HepG2 (cell line): ENCODE results near the gene ZBTB17. TPM values are rescaled to one million over a fixed set of nuclear protein-coding genes. Genes with fewer than 3 reads are reported as not detected.
A peak's percentile ranks its signal among the peaks of the same experiment; 100 is the strongest.

Experiments used
- CBX5 ChIP-seq: sonication (generic); formaldehyde crosslinking; IDR thresholded peaks from 2 replicates; pipeline ENCODE4 v1.4.0; 2020; ENCODE audit warnings: missing genetic modification reagents, borderline replicate concordance
- HNRNPLL ChIP-seq: fragments of 200-400 bp; formaldehyde crosslinking; IDR thresholded peaks from 2 replicates; pipeline ENCODE4 v1.6.1; 2017; ENCODE audit warnings: mild to moderate bottlenecking, low read depth, low read length; ENCODE audit not compliant: poor library complexity, severe bottlenecking
- HOXA3 ChIP-seq: sonication (generic); formaldehyde crosslinking; IDR thresholded peaks from 2 replicates; pipeline ENCODE4 v1.5.0; 2020; ENCODE audit warnings: missing genetic modification reagents
- HOXA9 ChIP-seq: sonication (generic); formaldehyde crosslinking; IDR thresholded peaks from 2 replicates; pipeline ENCODE4 v1.8.1; 2022; ENCODE audit warnings: missing genetic modification reagents, mild to moderate bottlenecking, moderate library complexity, borderline replicate concordance
- KDM2A ChIP-seq: sonication (generic); formaldehyde crosslinking; IDR thresholded peaks from 2 replicates; pipeline ENCODE4 v1.4.0; 2020; ENCODE audit warnings: low read depth, missing genetic modification reagents, borderline replicate concordance
- MXD4 ChIP-seq: IDR thresholded peaks from 2 replicates; pipeline ENCODE4 v1.6.1; 2016; ENCODE audit warnings: mild to moderate bottlenecking, missing biosample characterization, missing genetic modification reagents
- PHF20 ChIP-seq: sonication (generic); formaldehyde crosslinking; IDR thresholded peaks from 2 replicates; pipeline ENCODE4 v1.5.0; 2020; ENCODE audit warnings: mild to moderate bottlenecking, missing genetic modification reagents
- SAP130 ChIP-seq: IDR thresholded peaks from 2 replicates; pipeline ENCODE4 v1.6.1; 2016; ENCODE audit warnings: low read depth
- TEAD2 ChIP-seq: sonication (generic); formaldehyde crosslinking; IDR thresholded peaks from 2 replicates; pipeline ENCODE4 v1.9.0; 2021; ENCODE audit warnings: missing genetic modification reagents
- ZBTB7B ChIP-seq: sonication (generic); formaldehyde crosslinking; IDR thresholded peaks from 2 replicates; pipeline ENCODE4 v1.4.0; 2020; ENCODE audit warnings: missing genetic modification reagents
- ZNF572 ChIP-seq: sonication (generic); formaldehyde crosslinking; IDR thresholded peaks from 2 replicates; pipeline ENCODE4 v1.5.1; 2020; ENCODE audit warnings: mild to moderate bottlenecking, missing genetic modification reagents
- ZNF652 ChIP-seq: IDR thresholded peaks from 2 replicates; pipeline ENCODE4 v1.6.1; 2016; ENCODE audit warnings: low read depth, borderline replicate concordance
- polyA plus RNA-seq, 8 experiments: library from polyadenylated mRNA; depleted of rRNA in 3 of 8; stranded (reverse) in 7 of 8; unstranded in 1 of 8; fragments of >200 nt; fragmentation: Illumina TruSeq in 4 of 8; extraction: Trizol in 4 of 8; gene quantifications; 2 replicates each; pipeline versions ENCODE4 v1.2.1 to v1.2.3, GENCODE V29; 2011 to 2016; ENCODE audit warnings: low read depth in 4 of 8, missing spikeins in 1 of 8, mixed read lengths in 1 of 8; ENCODE audit not compliant: insufficient read depth in 1 of 8
- total RNA-seq, 5 experiments: library from RNA; depleted of rRNA; stranded (reverse); fragments of >200 nt; fragmentation: Illumina TruSeq; extraction: Trizol; gene quantifications; 2 replicates each; pipeline ENCODE4 v1.2.3, GENCODE V29; 2016; ENCODE audit warnings: low read depth in 1 of 5
- TF ChIP-seq, protein P1 (sequence below): sonication (generic); formaldehyde crosslinking; IDR thresholded peaks from 2 replicates; pipeline ENCODE4 v1.4.0; 2020; ENCODE audit warnings: missing genetic modification reagents, mild to moderate bottlenecking, borderline replicate concordance
- TF ChIP-seq, protein P2 (sequence below): sonication (generic); formaldehyde crosslinking; IDR thresholded peaks from 2 replicates; pipeline ENCODE4 v1.5.0; 2020; ENCODE audit warnings: missing genetic modification reagents, mild to moderate bottlenecking, borderline replicate concordance
- TF ChIP-seq, protein P3 (sequence below): IDR thresholded peaks from 2 replicates; pipeline ENCODE4 v1.6.1; 2016; ENCODE audit warnings: missing compliant biosample characterization, missing genetic modification reagents, borderline replicate concordance
- TF ChIP-seq, protein P4 (sequence below): sonication (generic); formaldehyde crosslinking; IDR thresholded peaks from 2 replicates; pipeline ENCODE4 v1.4.0; 2020; ENCODE audit warnings: missing genetic modification reagents, borderline replicate concordance
- TF ChIP-seq, protein P5 (sequence below): sonication (generic); formaldehyde crosslinking; IDR thresholded peaks from 2 replicates; pipeline ENCODE4; 2020; ENCODE audit warnings: missing genetic modification reagents, mild to moderate bottlenecking, borderline replicate concordance

ZBTB17 gene
- total and polyA plus RNA-seq, 2 of the 13 experiments (the other 11 are each of a cell fraction or from before 2014, with no cell fraction given) = 16.7 to 17.0 TPM

DNA sequence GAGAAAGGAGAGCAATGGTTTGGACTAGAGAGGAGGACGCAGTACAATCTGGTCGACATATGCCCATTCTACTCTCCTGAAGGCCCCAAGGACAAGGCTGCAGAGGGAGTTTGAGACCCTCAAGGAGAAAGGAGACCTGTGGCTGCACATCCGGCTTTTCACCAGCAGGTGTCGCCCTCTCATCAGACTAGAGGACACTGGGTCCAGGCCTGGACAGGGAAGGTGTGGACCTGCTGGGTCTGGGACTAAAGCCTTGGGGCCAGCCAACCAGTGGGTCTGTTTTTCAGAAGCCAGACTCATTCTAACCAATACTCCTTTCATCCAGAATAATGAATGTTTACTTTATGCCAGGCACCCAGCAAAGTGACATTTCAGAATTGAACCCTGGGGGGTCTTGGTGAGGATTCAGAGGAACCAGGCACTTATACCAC is 33.1 kb upstream of the ZBTB17 start (continued):
- TF ChIP-seq, protein P1, sequence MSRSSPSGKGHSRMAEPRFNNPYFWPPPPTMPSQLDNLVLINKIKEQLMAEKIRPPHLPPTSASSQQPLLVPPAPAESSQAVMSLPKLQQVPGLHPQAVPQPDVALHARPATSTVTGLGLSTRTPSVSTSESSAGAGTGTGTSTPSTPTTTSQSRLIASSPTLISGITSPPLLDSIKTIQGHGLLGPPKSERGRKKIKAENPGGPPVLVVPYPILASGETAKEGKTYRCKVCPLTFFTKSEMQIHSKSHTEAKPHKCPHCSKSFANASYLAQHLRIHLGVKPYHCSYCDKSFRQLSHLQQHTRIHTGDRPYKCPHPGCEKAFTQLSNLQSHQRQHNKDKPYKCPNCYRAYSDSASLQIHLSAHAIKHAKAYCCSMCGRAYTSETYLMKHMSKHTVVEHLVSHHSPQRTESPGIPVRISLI = no peak
- TF ChIP-seq ZNF652 = no peak
- TF ChIP-seq, protein P2, sequence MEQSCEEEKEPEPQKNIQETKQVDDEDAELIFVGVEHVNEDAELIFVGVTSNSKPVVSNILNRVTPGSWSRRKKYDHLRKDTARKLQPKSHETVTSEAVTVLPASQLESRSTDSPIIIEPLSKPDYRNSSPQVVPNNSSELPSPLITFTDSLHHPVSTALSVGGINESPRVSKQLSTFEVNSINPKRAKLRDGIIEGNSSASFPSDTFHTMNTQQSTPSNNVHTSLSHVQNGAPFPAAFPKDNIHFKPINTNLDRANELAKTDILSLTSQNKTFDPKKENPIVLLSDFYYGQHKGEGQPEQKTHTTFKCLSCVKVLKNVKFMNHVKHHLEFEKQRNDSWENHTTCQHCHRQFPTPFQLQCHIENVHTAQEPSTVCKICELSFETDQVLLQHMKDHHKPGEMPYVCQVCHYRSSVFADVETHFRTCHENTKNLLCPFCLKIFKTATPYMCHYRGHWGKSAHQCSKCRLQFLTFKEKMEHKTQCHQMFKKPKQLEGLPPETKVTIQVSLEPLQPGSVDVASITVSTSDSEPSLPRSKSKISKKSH (CRISPR knock-in tag) = no peak
- no peak for TF ChIP-seq HNRNPLL
- TF ChIP-seq SAP130 (CRISPR knock-in tag) = no peak
- TF ChIP-seq, protein P3, sequence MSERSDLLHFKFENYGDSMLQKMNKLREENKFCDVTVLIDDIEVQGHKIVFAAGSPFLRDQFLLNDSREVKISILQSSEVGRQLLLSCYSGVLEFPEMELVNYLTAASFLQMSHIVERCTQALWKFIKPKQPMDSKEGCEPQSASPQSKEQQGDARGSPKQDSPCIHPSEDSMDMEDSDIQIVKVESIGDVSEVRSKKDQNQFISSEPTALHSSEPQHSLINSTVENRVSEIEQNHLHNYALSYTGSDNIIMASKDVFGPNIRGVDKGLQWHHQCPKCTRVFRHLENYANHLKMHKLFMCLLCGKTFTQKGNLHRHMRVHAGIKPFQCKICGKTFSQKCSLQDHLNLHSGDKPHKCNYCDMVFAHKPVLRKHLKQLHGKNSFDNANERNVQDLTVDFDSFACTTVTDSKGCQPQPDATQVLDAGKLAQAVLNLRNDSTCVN = peak; percentile 28; the same call in 1 of the 2 replicates
- TF ChIP-seq MXD4 (CRISPR knock-in tag) = 0 out of 2 replicates have a peak, but pooled peaks have one; percentile 31
- TF ChIP-seq PHF20 (CRISPR knock-in tag) = no peak
- 0 out of 2 replicates have a peak, but pooled peaks have one; percentile 22 for TF ChIP-seq ZNF572 (CRISPR knock-in tag)
- peak; percentile 57; the same call in 1 of the 2 replicates for TF ChIP-seq KDM2A (CRISPR knock-in tag)
- 0 out of 2 replicates have a peak, but pooled peaks have one; percentile 31 for TF ChIP-seq ZBTB7B (CRISPR knock-in tag)
- TF ChIP-seq, protein P4, sequence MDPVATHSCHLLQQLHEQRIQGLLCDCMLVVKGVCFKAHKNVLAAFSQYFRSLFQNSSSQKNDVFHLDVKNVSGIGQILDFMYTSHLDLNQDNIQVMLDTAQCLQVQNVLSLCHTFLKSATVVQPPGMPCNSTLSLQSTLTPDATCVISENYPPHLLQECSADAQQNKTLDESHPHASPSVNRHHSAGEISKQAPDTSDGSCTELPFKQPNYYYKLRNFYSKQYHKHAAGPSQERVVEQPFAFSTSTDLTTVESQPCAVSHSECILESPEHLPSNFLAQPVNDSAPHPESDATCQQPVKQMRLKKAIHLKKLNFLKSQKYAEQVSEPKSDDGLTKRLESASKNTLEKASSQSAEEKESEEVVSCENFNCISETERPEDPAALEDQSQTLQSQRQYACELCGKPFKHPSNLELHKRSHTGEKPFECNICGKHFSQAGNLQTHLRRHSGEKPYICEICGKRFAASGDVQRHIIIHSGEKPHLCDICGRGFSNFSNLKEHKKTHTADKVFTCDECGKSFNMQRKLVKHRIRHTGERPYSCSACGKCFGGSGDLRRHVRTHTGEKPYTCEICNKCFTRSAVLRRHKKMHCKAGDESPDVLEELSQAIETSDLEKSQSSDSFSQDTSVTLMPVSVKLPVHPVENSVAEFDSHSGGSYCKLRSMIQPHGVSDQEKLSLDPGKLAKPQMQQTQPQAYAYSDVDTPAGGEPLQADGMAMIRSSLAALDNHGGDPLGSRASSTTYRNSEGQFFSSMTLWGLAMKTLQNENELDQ (CRISPR knock-in tag) = peak; percentile 55; the same call in 1 of the 2 replicates
- no peak for TF ChIP-seq TEAD2
- TF ChIP-seq, protein P5, sequence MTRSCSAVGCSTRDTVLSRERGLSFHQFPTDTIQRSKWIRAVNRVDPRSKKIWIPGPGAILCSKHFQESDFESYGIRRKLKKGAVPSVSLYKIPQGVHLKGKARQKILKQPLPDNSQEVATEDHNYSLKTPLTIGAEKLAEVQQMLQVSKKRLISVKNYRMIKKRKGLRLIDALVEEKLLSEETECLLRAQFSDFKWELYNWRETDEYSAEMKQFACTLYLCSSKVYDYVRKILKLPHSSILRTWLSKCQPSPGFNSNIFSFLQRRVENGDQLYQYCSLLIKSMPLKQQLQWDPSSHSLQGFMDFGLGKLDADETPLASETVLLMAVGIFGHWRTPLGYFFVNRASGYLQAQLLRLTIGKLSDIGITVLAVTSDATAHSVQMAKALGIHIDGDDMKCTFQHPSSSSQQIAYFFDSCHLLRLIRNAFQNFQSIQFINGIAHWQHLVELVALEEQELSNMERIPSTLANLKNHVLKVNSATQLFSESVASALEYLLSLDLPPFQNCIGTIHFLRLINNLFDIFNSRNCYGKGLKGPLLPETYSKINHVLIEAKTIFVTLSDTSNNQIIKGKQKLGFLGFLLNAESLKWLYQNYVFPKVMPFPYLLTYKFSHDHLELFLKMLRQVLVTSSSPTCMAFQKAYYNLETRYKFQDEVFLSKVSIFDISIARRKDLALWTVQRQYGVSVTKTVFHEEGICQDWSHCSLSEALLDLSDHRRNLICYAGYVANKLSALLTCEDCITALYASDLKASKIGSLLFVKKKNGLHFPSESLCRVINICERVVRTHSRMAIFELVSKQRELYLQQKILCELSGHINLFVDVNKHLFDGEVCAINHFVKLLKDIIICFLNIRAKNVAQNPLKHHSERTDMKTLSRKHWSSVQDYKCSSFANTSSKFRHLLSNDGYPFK = no peak
- no peak for TF ChIP-seq HOXA9 (CRISPR knock-in tag)
- no peak for TF ChIP-seq HOXA3 (CRISPR knock-in tag)
- peak; percentile 16; the same call in 1 of the 2 replicates for TF ChIP-seq CBX5 (CRISPR knock-in tag)
